CD4-positive, alpha-beta T cell treated with Interferon alpha-2 for 1 hour (primary cell): Measurements from ENCODE around the gene LYPD6B.
A peak's percentile ranks its signal among the peaks of the same experiment; 100 is the strongest.

ENCODE experiments used
- DNase-seq, 2 donors: peaks; one replicate each; pipeline ENCODE4 v3.0.0-alpha.2; 2020 to 2022

The LYPD6B gene

GRCh38 chr2:149129433-149129832, 90.9 kb downstream of the LYPD6B start:
- no peak for DNase-seq

- DNase-seq = no peak
Observed at GRCh38 chr2:149132339-149132738, 93.8 kb downstream of the LYPD6B start.

GRCh38 chr2:149132901-149133300, 94.4 kb downstream of the LYPD6B start:
- DNase-seq = no peak

GRCh38 chr2:149134335-149134923, 95.9 kb downstream of the LYPD6B start:
- no peak for DNase-seq

- no peak for DNase-seq
Observed at GRCh38 chr2:149136111-149136510, 97.6 kb downstream of the LYPD6B start.

- DNase-seq = no peak
Observed at GRCh38 chr2:149141046-149141445, 102.5 kb downstream of the LYPD6B start.

GRCh38 chr2:149143734-149144133, 105.2 kb downstream of the LYPD6B start:
- DNase-seq = no peak

- DNase-seq = no peak
Observed at GRCh38 chr2:149145314-149146295, 107.1 kb downstream of the LYPD6B start.

- DNase-seq = no peak
Observed at GRCh38 chr2:149146876-149147275, 108.4 kb downstream of the LYPD6B start.

- no peak for DNase-seq
Observed at GRCh38 chr2:149148194-149149006, 109.9 kb downstream of the LYPD6B start.

- no peak for DNase-seq
Observed at GRCh38 chr2:149149007-149149297, 110.5 kb downstream of the LYPD6B start.

GRCh38 chr2:149152469-149152953, 114.0 kb downstream of the LYPD6B start:
- DNase-seq = peak in 1 of 2 donors; percentile 4

GRCh38 chr2:149155196-149155969, 116.9 kb downstream of the LYPD6B start:
- no peak for DNase-seq

- no peak for DNase-seq
Observed at GRCh38 chr2:149155988-149156387, 117.5 kb downstream of the LYPD6B start.

GRCh38 chr2:149156971-149157740, 118.7 kb downstream of the LYPD6B start:
- no peak for DNase-seq

GRCh38 chr2:149158957-149159356, 120.5 kb downstream of the LYPD6B start:
- DNase-seq = no peak

- DNase-seq = no peak
Observed at GRCh38 chr2:149160195-149160594, 121.7 kb downstream of the LYPD6B start.

- DNase-seq = peak; percentile 9 to 50
Observed at GRCh38 chr2:149160701-149161217, 122.3 kb downstream of the LYPD6B start.

- DNase-seq = peak in 1 of 2 donors; percentile 1
Observed at GRCh38 chr2:149161481-149162225, 123.2 kb downstream of the LYPD6B start.

GRCh38 chr2:149164296-149164695, 125.8 kb downstream of the LYPD6B start:
- no peak for DNase-seq

- DNase-seq = no peak
Observed at GRCh38 chr2:149164827-149165226, 126.3 kb downstream of the LYPD6B start.
